HG03103 (cell line): Measurements from ENCODE around the gene AACS.
"Not testable (repeated sequence)": the region's sequence is repeated elsewhere in the genome, so short reads cannot be mapped to it uniquely, and the experiment has no call there.

Experiments
- ATAC-seq: cut with Tn5 transposase; IDR thresholded peaks from one replicate; pipeline ENCODE4 v1.9.1; 2021; ENCODE audit warnings: low read depth; ENCODE audit not compliant: unreplicated experiment

The AACS gene

DNA sequence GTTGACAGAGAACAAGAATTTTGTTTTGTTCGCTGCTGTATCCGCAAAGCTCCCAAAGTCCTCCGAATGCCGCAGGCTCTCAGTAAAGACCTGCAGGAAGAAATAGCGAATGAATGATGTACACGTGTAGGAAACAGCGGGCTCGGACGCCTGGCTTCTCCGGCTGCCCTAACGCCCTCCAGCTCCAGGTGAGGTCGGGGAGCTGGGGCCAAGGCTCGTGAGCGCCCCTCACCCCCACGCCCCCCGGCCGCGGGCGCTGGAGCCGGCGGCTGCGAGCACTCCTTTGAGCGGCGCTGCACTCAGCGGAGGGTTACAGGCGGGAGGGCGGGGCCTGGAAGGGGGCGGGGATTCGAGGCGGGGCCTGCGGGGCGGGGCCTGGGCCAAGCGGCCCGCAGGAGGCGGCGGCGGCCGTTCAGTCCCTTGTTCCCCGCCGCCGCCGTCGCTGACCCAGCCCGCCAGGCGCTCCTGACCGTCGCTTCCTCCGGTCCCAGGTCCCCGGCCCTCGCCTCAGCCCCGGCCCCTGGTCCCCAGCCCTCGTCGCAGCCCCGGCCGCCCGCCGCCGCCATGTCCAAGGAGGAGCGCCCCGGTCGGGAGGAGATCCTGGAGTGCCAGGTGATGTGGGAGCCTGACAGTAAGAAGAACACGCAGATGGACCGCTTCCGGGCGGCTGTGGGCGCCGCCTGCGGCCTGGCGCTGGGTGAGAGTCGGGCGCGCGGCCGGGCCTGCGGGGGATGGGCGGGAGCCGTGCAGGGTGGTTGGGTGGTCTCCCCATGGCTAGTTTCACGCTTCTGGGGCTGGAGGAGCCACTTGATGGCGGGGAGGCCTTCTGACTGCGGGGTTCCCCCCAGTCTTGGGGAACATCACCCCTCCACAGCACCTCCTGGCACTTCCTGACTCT lies at the start of gene AACS:
AACS (plus strand) TSS at position 415 of the 898 bp plus-strand sequence; CDS start at position 565, 150 bp downstream.
- peak; percentile 88 for ATAC-seq

DNA sequence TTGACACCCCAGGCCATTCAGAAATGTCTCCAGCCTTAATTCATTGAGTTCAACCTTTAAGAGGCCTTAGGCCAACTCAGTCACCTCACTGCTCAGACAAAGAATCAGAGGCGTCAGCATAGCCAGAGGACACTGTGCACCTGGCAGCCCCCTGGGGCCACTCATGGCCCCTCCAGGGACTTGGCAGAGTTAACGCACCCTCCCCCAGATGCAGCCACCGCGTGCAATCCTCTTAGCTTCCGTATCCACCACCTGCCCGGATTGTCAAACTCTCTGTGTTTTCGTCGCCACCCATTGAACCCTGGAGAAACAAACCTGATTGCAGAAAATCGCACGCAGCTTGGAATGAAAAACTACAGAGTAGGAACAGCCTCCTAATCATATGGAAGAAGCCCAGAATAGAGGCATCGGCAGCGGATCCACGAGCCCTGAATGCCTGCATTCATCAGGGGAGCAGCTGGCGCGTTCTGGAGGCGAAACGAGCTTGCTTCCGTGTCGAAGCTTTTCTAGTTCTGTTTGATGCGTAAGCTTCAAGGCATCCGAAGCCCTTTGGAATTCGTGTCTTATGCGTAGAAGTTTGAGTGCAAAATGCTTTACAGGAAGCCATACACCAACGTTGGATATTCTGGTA lies 49.4 kb upstream of the AACS start:
- no peak for ATAC-seq

- ATAC-seq = no peak
These were observed 47.4 kb upstream of the AACS start for GRCh38 chr12:125017801-125018200.

GRCh38 chr12:125018356-125018755 lies 46.9 kb upstream of the AACS start:
- ATAC-seq = no peak

DNA sequence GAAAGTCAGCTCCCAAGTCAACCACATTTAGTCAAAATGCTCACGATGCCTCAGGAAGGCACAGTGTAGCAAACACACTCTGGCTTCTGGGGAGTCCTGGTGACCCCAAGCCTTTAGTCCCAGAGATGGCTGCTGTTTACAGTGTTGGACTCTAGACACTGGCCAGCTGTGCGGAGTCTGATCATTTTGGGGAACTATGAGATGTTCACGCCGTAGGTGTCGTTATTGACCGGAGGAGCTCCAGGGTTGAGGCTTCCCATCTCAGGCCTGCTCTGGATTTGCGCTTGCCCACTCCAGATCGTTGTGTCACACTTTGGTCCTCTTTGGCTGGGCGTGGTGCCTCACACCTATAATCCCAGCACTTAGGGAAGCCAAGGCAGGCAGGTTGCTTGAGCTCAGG lies 44.1 kb upstream of the AACS start:
- ATAC-seq = no peak

DNA sequence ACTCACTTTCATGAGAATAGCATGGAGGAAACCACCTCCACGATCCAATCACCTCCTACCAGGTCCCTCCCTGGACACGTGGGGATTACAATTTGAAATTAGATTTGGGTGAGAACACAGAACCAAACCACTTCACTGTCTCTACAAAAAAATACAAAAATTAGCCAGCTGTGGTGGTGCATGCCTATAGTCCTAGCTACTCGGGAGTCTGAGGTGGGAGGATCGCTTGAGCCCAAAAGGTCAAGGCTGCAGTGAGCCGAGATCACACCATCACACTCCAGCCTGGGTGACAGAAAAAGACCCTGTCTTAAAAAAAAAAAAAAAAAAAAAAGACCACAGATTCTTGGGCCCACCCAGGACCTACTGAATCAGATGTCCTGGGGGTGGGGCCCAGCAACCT lies 43.5 kb upstream of the AACS start:
- ATAC-seq = no peak

GRCh38 chr12:125023065-125023464 lies 42.2 kb upstream of the AACS start:
- ATAC-seq = no peak

- ATAC-seq = no peak
These were observed 40.2 kb upstream of the AACS start for GRCh38 chr12:125024949-125025563.

GRCh38 chr12:125025606-125026235 lies 39.5 kb upstream of the AACS start:
- no peak for ATAC-seq

GRCh38 chr12:125028106-125028505 lies 37.1 kb upstream of the AACS start:
- no peak for ATAC-seq

- no peak for ATAC-seq
These were observed 35.4 kb upstream of the AACS start for GRCh38 chr12:125029761-125030358.

GRCh38 chr12:125031471-125031870 lies 33.8 kb upstream of the AACS start:
- not testable (repeated sequence) for ATAC-seq

DNA sequence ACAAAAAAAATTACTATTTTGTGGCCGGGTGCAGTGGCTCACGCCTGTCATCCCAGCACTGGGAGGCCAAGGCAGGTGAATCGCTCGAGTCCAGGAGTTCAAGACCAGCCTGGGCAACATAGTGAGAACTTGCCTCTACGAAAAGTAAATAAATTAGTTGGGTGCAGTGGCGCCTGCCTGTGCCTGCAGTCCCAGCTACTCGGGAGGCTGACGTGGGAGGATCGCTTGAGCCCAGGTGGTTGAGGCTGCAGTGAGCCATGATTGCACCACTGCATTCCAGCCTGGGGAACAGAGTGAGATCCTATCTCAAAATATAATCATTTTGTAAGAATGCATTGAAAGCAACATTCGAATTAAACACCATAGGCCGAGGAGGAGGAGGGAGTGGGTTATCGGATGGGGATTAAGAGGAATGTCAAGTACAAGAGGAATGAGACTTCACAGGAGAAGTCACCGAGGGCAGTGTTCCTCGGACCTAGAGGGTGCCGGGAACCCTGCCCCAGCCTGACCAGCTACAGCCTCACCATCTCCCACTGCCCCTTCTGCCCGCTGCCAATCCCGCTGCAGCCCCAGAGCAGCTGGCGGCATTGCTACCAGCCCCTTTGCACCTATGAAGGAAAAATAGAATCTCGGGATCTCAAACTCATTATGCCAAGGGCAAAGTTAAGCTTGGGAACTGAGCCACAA lies 32.6 kb upstream of the AACS start:
- ATAC-seq = no peak

- ATAC-seq = no peak
These were observed 31.9 kb upstream of the AACS start for GRCh38 chr12:125033288-125033687.

- ATAC-seq = no peak
These were observed 26.1 kb upstream of the AACS start for GRCh38 chr12:125038976-125039625.

DNA sequence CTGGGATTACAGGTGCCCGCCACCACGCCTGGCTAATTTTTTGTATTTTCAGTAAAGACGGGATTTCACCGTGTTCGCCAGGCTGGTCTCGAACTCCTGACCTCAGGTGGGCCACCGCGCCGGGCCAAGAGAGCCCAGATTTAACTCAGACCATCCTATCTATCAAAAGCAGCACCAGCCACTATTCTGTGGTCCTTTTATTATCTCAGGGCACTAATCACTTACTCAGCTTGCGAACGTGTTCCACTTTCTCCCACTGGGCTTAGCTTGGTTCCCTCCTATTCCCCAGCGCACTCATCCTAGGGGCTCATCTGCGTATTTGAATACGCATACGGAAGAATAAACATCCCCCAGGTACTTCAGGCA lies 16.2 kb upstream of the AACS start:
- ATAC-seq = no peak

DNA sequence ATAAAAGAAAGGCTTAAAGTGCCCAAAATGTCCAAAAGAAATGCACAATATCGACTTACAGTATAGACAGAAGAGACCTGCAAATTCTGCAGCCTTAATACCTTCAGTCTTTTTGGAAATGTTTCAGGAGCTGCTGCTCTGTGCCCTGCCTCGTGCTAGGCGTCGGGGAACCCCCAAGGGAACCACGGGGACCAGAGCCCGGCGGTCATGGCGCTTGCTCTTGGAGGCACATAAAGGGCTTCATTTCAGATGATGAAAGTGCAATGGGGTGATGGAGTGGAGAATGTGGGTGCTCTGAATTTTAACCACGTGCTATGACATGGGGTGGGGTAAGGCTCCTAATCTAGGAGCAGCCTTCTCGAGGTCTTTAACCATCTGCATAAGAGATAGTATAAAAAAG lies 14.8 kb upstream of the AACS start:
- ATAC-seq = no peak

- no peak for ATAC-seq
These were observed 14.4 kb upstream of the AACS start for GRCh38 chr12:125050868-125051267.

DNA sequence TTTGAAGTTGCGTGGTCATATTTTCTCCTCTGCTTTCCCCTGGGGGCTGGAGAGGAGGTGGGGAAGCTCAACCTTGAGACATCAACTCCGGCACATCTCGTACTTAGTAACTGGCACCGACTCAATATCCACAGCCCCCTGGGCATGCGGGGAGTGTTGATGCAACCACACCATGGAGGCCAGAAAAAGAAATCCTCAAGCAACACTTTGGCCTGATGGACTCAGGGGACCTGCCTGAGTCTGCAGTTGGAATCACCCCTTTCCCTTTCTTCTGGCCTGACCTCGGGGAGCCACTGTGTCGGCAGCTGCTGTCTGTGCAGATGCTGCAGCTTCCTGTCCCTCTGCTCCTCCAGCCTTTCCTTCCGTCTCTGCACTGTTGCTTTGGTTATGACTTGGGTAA lies 11.4 kb upstream of the AACS start:
- ATAC-seq = no peak

GRCh38 chr12:125055591-125055990 lies 9.6 kb upstream of the AACS start:
- ATAC-seq = no peak
